PC-9 (cell line): ENCODE data around the gene AP1B1. TPM values are rescaled to one million over a fixed set of nuclear protein-coding genes. Genes with fewer than 3 reads are reported as not detected.

Experiments
- BruUV-seq: library from RNA; stranded (reverse); fragments of 400-500 nt; replicated peaks from 2 replicates; lab custom pipeline; 2021; lab: Mats Ljungman, UMichigan
- CTCF ChIA-PET: fragments of 300-600 bp; sonication (Branson Sonifier 250); formaldehyde crosslinking; loops from one replicate; lab custom pipeline; 2022; ENCODE audit warnings: antibody characterized with exemption; lab: Charles Lee
- POLR2A ChIA-PET: fragments of 300-600 bp; sonication (Branson Sonifier 250); formaldehyde crosslinking; loops from one replicate; lab custom pipeline; 2022; ENCODE audit warnings: antibody characterized with exemption; ENCODE audit not compliant: unreplicated experiment; lab: Charles Lee
- DNase-seq, 2 experiments: peaks; one replicate each; pipeline versions ENCODE4 v3.0.0 to v3.0.0-alpha.2; 2015 to 2022; ENCODE audit warnings: mixed read lengths in 1 of 2
- H2AFZ ChIP-seq: fragments of 200-600 bp; sonication (generic); 2 replicates; pipeline ENCODE4 v1.8.1; 2017; ENCODE audit warnings: antibody characterized with exemption
- H3F3A ChIP-seq: fragments of 200-600 bp; sonication (generic); 2 replicates; pipeline ENCODE4 v1.8.1; 2017; ENCODE audit warnings: antibody characterized with exemption, mild to moderate bottlenecking, low read depth; ENCODE audit not compliant: insufficient read depth
- H3K27ac ChIP-seq: fragments of 200-600 bp; sonication (generic); 2 replicates; pipeline ENCODE4 v1.6.1; 2016; ENCODE audit warnings: mixed run types
- H3K27me3 ChIP-seq: fragments of 200-600 bp; sonication (generic); 2 replicates; pipeline ENCODE4 v1.6.1; 2016; ENCODE audit warnings: low read depth, mixed run types; ENCODE audit not compliant: insufficient read depth
- H3K36me3 ChIP-seq: fragments of 200-600 bp; sonication (generic); 2 replicates; pipeline ENCODE4 v1.6.1; 2016; ENCODE audit warnings: low read depth, mixed run types
- H3K4me1 ChIP-seq: fragments of 200-600 bp; sonication (generic); replicated peaks from 2 replicates; pipeline ENCODE4 v1.6.1; 2016; ENCODE audit warnings: mixed run types; ENCODE audit not compliant: insufficient read depth
- H3K4me2 ChIP-seq: fragments of 200-600 bp; sonication (generic); 2 replicates; pipeline ENCODE4 v1.6.1; 2017; ENCODE audit warnings: mixed run types
- H3K4me3 ChIP-seq: fragments of 200-600 bp; sonication (generic); 2 replicates; pipeline ENCODE4 v1.6.1; 2016; ENCODE audit warnings: mixed run types
- H3K79me2 ChIP-seq: fragments of 200-600 bp; sonication (generic); 2 replicates; pipeline ENCODE4 v1.6.1; 2017; ENCODE audit warnings: low read depth, mixed run types
- H3K9me2 ChIP-seq: fragments of 200-600 bp; sonication (generic); 2 replicates; pipeline ENCODE4 v1.8.1; 2017; ENCODE audit warnings: mild to moderate bottlenecking; ENCODE audit not compliant: insufficient read depth
- H3K9me3 ChIP-seq: fragments of 200-600 bp; sonication (generic); 2 replicates; pipeline ENCODE4 v1.8.1; 2016; ENCODE audit warnings: low read depth; ENCODE audit not compliant: insufficient read depth
- H4K20me1 ChIP-seq: fragments of 200-600 bp; sonication (generic); 2 replicates; pipeline ENCODE4 v1.8.1; 2017; ENCODE audit not compliant: insufficient read depth
- CTCF ChIP-seq: fragments of 200-600 bp; sonication (generic); conservative IDR thresholded peaks from 2 replicates; pipeline ENCODE4 v1.6.1; 2017; ENCODE audit warnings: mixed run types, antibody characterized with exemption, mild to moderate bottlenecking, moderate library complexity
- EZH2 ChIP-seq: fragments of 200-600 bp; sonication (generic); IDR thresholded peaks from 2 replicates; pipeline ENCODE4 v1.8.0; 2017; ENCODE audit warnings: antibody characterized with exemption, low read depth
- intact Hi-C: fragments of 100-400 bp; cut with micrococcal nuclease; formaldehyde crosslinking; loops from one replicate; pipeline ENCODE4 v1.10.0; 2022; ENCODE audit not compliant: unreplicated experiment
- total RNA-seq: library from RNA; stranded (reverse); gene quantifications from 2 replicates; pipeline ENCODE4 v1.2.3, GENCODE V29; 2021

The AP1B1 gene
- total RNA-seq, 1 experiment from 2014 or later = 50.8 TPM

- no peak for DNase-seq
- Histone ChIP-seq H3K79me2 (no peaks in the 10 kb centered on the region), H3F3A (peaks cover 7% of the 10 kb centered on the region; the same call in 1 of the 2 replicates), H3K9me3 (no peaks in the 10 kb centered on the region), H4K20me1 (no peaks in the 10 kb centered on the region), H3K27me3 (no peaks in the 10 kb centered on the region), H3K4me1 (no peaks in the 10 kb centered on the region), H2AFZ (no peak overlapping the region), H3K27ac (no peak overlapping the region), H3K36me3 (no peaks in the 10 kb centered on the region), H3K9me2 (no peaks in the 10 kb centered on the region), H3K4me3 (no peak overlapping the region), H3K4me2 (no peak overlapping the region)
- no TSS peak for BruUV-seq
- intact Hi-C loops = no loop called here
- ChIA-PET CTCF (interaction anchor here (0.6 kb wide), 1 partner anchor 1521 kb away, joined by 3 read pairs; no protein-coding TSS in a partner anchor), POLR2A (no interaction called here)
- TF ChIP-seq EZH2 (no peak), CTCF (no peak)
Measured at GRCh38 chr22:29319072-29319471, 69.3 kb downstream of the AP1B1 start.

- H3K4me3 ChIP-seq = no peak overlapping the region
- H3K27ac ChIP-seq = no peak overlapping the region
- no peaks in the 10 kb centered on the region for H3K9me3 ChIP-seq
- H4K20me1 ChIP-seq = no peaks in the 10 kb centered on the region
- H3K79me2 ChIP-seq = no peaks in the 10 kb centered on the region
- peaks cover 11% of the 10 kb centered on the region; the same call in 1 of the 2 replicates for H3F3A ChIP-seq
- H2AFZ ChIP-seq = no peak overlapping the region
- TF ChIP-seq EZH2 = no peak
- TF ChIP-seq CTCF = no peak
- DNase-seq = no peak
- CTCF ChIA-PET = no interaction called here
- POLR2A ChIA-PET = interaction anchor here (0.6 kb wide), 1 partner anchor 254 kb away, joined by 9 read pairs; no protein-coding TSS in a partner anchor
- intact Hi-C loops = no loop called here
- H3K9me2 ChIP-seq = no peaks in the 10 kb centered on the region
- H3K4me1 ChIP-seq = no peaks in the 10 kb centered on the region
- no peaks in the 10 kb centered on the region for H3K27me3 ChIP-seq
- BruUV-seq = no TSS peak
- no peak overlapping the region for H3K4me2 ChIP-seq
- H3K36me3 ChIP-seq = no peaks in the 10 kb centered on the region
Measured at GRCh38 chr22:29317827-29318454, 70.4 kb downstream of the AP1B1 start.

GRCh38 chr22:29316141-29316828 is 72.1 kb downstream of the AP1B1 start:
- H3K36me3 ChIP-seq = no peaks in the 10 kb centered on the region
- H4K20me1 ChIP-seq = no peaks in the 10 kb centered on the region
- no peak for DNase-seq
- H3K4me2 ChIP-seq = no peak overlapping the region
- intact Hi-C loops = no loop called here
- no peaks in the 10 kb centered on the region for H3K9me2 ChIP-seq
- H3K9me3 ChIP-seq = no peaks in the 10 kb centered on the region
- H3K79me2 ChIP-seq = no peaks in the 10 kb centered on the region
- no peak overlapping the region for H2AFZ ChIP-seq
- H3K4me3 ChIP-seq = no peak overlapping the region
- BruUV-seq = no TSS peak
- no peak for TF ChIP-seq EZH2
- no peak for TF ChIP-seq CTCF
- peaks cover 8% of the 10 kb centered on the region; the same call in 1 of the 2 replicates for H3F3A ChIP-seq
- ChIA-PET POLR2A (no interaction called here), CTCF (no interaction called here)
- H3K27ac ChIP-seq = no peak overlapping the region
- H3K4me1 ChIP-seq = peaks cover 3% of the 10 kb centered on the region
- H3K27me3 ChIP-seq = no peaks in the 10 kb centered on the region
